Activated CD8-positive, alpha-beta T cell treated with anti-CD3 and anti-CD28 coated beads, Interleukin-2, amount 10 ng/mL, durations not matched to agents 7 days and 5 days (primary cell): ENCODE data around the gene EIF3D. TPM values are rescaled to one million over a fixed set of nuclear protein-coding genes. Genes with fewer than 3 reads are reported as not detected.
"Not testable (repeated sequence)": the region's sequence is repeated elsewhere in the genome, so short reads cannot be mapped to it uniquely, and the experiment has no call there.

ENCODE experiments used
- ATAC-seq: fragments of 150-1000 bp; cut with Tn5 transposase; one replicate; pipeline ENCODE4 v1.10.0; 2021; ENCODE audit warnings: moderate library complexity
- CTCF ChIA-PET: fragments of 350-600 bp; sonication (Branson Sonifier 250); formaldehyde crosslinking; loops from one replicate; lab custom pipeline; 2021; ENCODE audit warnings: antibody characterized with exemption; lab: Charles Lee
- POLR2A ChIA-PET: fragments of 350-600 bp; sonication (Branson Sonifier 250); formaldehyde crosslinking; loops from one replicate; lab custom pipeline; 2021; ENCODE audit warnings: antibody characterized with exemption; lab: Charles Lee
- DNase-seq: peaks from one replicate; pipeline ENCODE4 v3.0.0-alpha.2; 2020
- H3K27ac Mint-ChIP-seq: one replicate; pipeline ENCODE4 v1.8.0; 2021; ENCODE audit warnings: mild to moderate bottlenecking, mixed read lengths
- H3K27me3 Mint-ChIP-seq: one replicate; pipeline ENCODE4 v1.8.0; 2021; ENCODE audit warnings: low read depth, mixed read lengths
- H3K36me3 Mint-ChIP-seq: one replicate; pipeline ENCODE4 v1.8.0; 2021; ENCODE audit warnings: low read depth, mixed read lengths
- H3K4me1 Mint-ChIP-seq: one replicate; pipeline ENCODE4 v1.8.0; 2021; ENCODE audit warnings: low read depth, mixed read lengths
- H3K4me3 Mint-ChIP-seq: one replicate; pipeline ENCODE4 v1.8.0; 2021; ENCODE audit warnings: mild to moderate bottlenecking, mixed read lengths
- H3K9me3 Mint-ChIP-seq: one replicate; pipeline ENCODE4 v1.8.0; 2022; ENCODE audit warnings: mixed read lengths; ENCODE audit not compliant: insufficient read depth
- total RNA-seq, 2 experiments: library from RNA; stranded (reverse); gene quantifications; one replicate each; pipeline ENCODE4 v1.2.3, GENCODE V29; 2021

Gene EIF3D
- total RNA-seq, 2 experiments from 2014 or later: 186 to 190 TPM

DNA sequence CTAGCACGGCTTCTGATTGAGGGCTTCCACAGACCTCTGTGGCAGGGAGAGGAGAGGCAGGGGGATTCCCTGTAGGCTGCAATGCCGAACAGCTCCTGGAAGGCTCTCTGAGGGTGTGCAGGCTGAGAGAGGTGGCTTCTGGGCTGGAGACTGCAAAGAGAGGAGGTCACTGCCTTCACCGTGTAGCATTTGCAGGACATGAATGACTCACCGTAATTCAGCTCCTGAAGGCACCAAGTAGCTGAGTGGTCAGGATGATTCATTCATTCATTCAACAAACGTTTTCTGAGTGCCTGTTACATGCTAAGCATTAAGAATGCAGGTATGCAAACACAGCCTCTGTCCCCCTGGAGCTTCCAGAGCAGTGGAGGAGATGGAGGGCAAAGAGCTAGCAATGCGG, 18.0 kb upstream of the EIF3D start:
- POLR2A ChIA-PET: no interaction called here
- no peak for DNase-seq
- CTCF ChIA-PET: interaction anchor here (0.9 to 1.2 kb wide), 4 partner anchors 20 to 309 kb away, joined by 3 read pairs; no protein-coding TSS in a partner anchor

GRCh38 chr22:36546092-36546804, 17.3 kb upstream of the EIF3D start:
- Mint-ChIP-seq H3K27ac (no peak overlapping the region), H3K4me1 (peaks cover 36% of the 10 kb centered on the region), H3K27me3 (peaks cover 9% of the 10 kb centered on the region), H3K9me3 (no peaks in the 10 kb centered on the region), H3K36me3 (no peaks in the 10 kb centered on the region), H3K4me3 (no peak overlapping the region)
- peak; percentile 50 for DNase-seq
- ATAC-seq: no peak
- POLR2A ChIA-PET: no interaction called here
- CTCF ChIA-PET: interaction anchor here (1.1 to 2.3 kb wide), 3 partner anchors 236 to 310 kb away, joined by 3 to 5 read pairs (median 3); no protein-coding TSS in a partner anchor

More for the DNA sequence above, 18.0 kb upstream of the EIF3D start:
- no peaks in the 10 kb centered on the region for H3K9me3 Mint-ChIP-seq
- peaks cover 15% of the 10 kb centered on the region for H3K27me3 Mint-ChIP-seq
- H3K36me3 Mint-ChIP-seq: no peaks in the 10 kb centered on the region
- no peak for ATAC-seq
- peaks cover 31% of the 10 kb centered on the region for H3K4me1 Mint-ChIP-seq
- no peak overlapping the region for H3K27ac Mint-ChIP-seq
- no peak overlapping the region for H3K4me3 Mint-ChIP-seq

- ChIA-PET POLR2A (interaction anchor here (1.5 kb wide), 1 partner anchor 37 kb away, joined by 3 read pairs; the partner anchor contains the start of gene FOXRED2), CTCF (interaction anchor here (1.0 to 2.3 kb wide), 3 partner anchors 229 to 238 kb away, joined by 3 to 5 read pairs (median 4); no protein-coding TSS in a partner anchor)
- Mint-ChIP-seq H3K9me3 (no peaks in the 10 kb centered on the region), H3K27ac (peak overlapping the region; percentile 13), H3K4me1 (peaks cover 37% of the 10 kb centered on the region), H3K27me3 (peaks cover 3% of the 10 kb centered on the region), H3K36me3 (no peaks in the 10 kb centered on the region), H3K4me3 (no peak overlapping the region)
- no peak for DNase-seq
- ATAC-seq: no peak
Measured at GRCh38 chr22:36544107-36544620, 15.2 kb upstream of the EIF3D start.

DNA sequence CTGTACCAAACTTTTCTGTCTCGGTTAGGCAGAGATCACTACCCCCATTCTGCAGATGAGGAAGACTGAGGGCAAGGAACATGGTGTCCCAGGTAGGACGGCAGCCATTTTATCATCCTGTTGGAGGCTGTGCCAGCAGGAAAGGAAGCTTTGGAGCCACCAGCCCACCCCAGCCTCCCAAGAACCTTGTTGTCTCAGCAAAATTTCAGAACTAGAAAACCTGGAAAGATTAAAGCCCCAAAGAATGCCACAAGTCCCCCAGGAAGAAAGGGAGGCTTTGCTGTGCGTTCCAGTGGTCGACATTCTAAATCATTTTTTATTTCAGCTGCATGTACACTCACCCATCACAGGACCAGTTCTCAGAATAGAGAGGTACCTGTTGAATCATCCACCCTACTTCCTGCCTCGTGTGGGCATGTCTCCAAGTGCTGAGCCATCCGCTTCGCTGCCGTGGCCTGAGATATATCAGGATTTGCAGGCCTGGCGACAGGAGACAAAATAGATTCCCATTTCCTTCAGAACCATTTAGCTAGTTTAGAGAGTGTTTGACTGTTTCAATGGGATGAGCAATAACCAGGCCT, 13.0 kb upstream of the EIF3D start:
- Mint-ChIP-seq H3K9me3 (no peaks in the 10 kb centered on the region), H3K36me3 (no peaks in the 10 kb centered on the region), H3K4me3 (peak overlapping the region; percentile 18), H3K27ac (peak overlapping the region; percentile 83), H3K27me3 (no peaks in the 10 kb centered on the region), H3K4me1 (peaks cover 29% of the 10 kb centered on the region)
- ChIA-PET POLR2A (interaction anchor here (1.2 kb wide), 1 partner anchor 13 kb away, joined by 5 read pairs; the partner anchor contains the start of gene EIF3D), CTCF (interaction anchor here (1.0 to 1.1 kb wide), 2 partner anchors 12 to 31 kb away, joined by 3 to 6 read pairs; partner anchors contain the start of gene EIF3D)
- peak; percentile 71 for ATAC-seq
- DNase-seq: peak; percentile 45

GRCh38 chr22:36540867-36541642, 12.1 kb upstream of the EIF3D start:
- ATAC-seq (no peak), DNase-seq (no peak)
- H3K27ac Mint-ChIP-seq: no peak overlapping the region
- H3K4me3 Mint-ChIP-seq: no peak overlapping the region
- no peaks in the 10 kb centered on the region for H3K9me3 Mint-ChIP-seq
- POLR2A ChIA-PET: interaction anchor here (1.2 kb wide), 1 partner anchor 12 kb away, joined by 5 read pairs; the partner anchor contains the start of gene EIF3D
- CTCF ChIA-PET: no interaction called here
- no peaks in the 10 kb centered on the region for H3K36me3 Mint-ChIP-seq
- peaks cover 27% of the 10 kb centered on the region for H3K4me1 Mint-ChIP-seq
- no peaks in the 10 kb centered on the region for H3K27me3 Mint-ChIP-seq

GRCh38 chr22:36538529-36538928, 9.6 kb upstream of the EIF3D start:
- CTCF ChIA-PET: no interaction called here
- no peak for ATAC-seq
- H3K27ac Mint-ChIP-seq: no peak overlapping the region
- POLR2A ChIA-PET: interaction anchor here (0.9 kb wide), 1 partner anchor 9 kb away, joined by 3 read pairs; the partner anchor contains the start of gene EIF3D
- no peak overlapping the region for H3K4me3 Mint-ChIP-seq
- H3K4me1 Mint-ChIP-seq: peaks cover 15% of the 10 kb centered on the region
- DNase-seq: no peak
- H3K27me3 Mint-ChIP-seq: no peaks in the 10 kb centered on the region
- no peaks in the 10 kb centered on the region for H3K36me3 Mint-ChIP-seq
- no peaks in the 10 kb centered on the region for H3K9me3 Mint-ChIP-seq

- H3K27me3 Mint-ChIP-seq: no peaks in the 10 kb centered on the region
- POLR2A ChIA-PET: no interaction called here
- H3K4me1 Mint-ChIP-seq: peaks cover 8% of the 10 kb centered on the region
- H3K27ac Mint-ChIP-seq: no peak overlapping the region
- no peaks in the 10 kb centered on the region for H3K36me3 Mint-ChIP-seq
- no peaks in the 10 kb centered on the region for H3K9me3 Mint-ChIP-seq
- ATAC-seq (no peak), DNase-seq (no peak)
- H3K4me3 Mint-ChIP-seq: no peak overlapping the region
- CTCF ChIA-PET: interaction anchor here (1.2 kb wide), 1 partner anchor 319 kb away, joined by 4 read pairs; no protein-coding TSS in a partner anchor
Measured at GRCh38 chr22:36536717-36537116, 7.8 kb upstream of the EIF3D start.

GRCh38 chr22:36533320-36533719, 4.4 kb upstream of the EIF3D start:
- H3K4me3 Mint-ChIP-seq, POLR2A ChIA-PET: not testable (repeated sequence)

DNA sequence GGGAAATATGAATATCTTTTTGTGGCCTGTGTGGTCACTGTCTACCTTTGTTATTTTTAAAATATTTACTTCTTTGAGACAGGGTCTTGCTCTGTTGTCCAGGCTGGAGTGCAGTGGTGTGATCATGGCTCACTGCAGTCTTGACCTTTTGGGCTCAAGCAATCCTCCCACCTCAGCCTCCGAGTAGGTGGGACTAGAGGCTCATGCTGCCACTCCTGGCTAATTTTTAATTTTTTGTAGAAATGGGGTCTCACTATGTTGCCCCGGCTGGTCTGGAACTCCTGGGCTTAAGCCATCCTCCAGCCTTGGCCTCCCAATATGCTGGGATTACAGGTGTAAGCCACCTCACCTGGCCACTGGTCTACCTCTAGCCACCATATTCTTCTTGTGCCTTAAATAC, 3.5 kb upstream of the EIF3D start:
- ChIA-PET CTCF (no interaction called here), POLR2A (interaction anchor here (0.6 kb wide), 1 partner anchor 711 kb away, joined by 4 read pairs; the partner anchor contains the start of gene RAC2)
- no peak for ATAC-seq
- no peak overlapping the region for H3K27ac Mint-ChIP-seq
- peaks cover 1% of the 10 kb centered on the region for H3K36me3 Mint-ChIP-seq
- no peak overlapping the region for H3K4me3 Mint-ChIP-seq
- H3K9me3 Mint-ChIP-seq: no peaks in the 10 kb centered on the region
- H3K27me3 Mint-ChIP-seq: no peaks in the 10 kb centered on the region
- no peak for DNase-seq
- peaks cover 11% of the 10 kb centered on the region for H3K4me1 Mint-ChIP-seq

More at GRCh38 chr22:36533320-36533719, 4.4 kb upstream of the EIF3D start:
- DNase-seq, H3K27ac Mint-ChIP-seq, H3K27me3 Mint-ChIP-seq, CTCF ChIA-PET, H3K9me3 Mint-ChIP-seq, H3K4me1 Mint-ChIP-seq, ATAC-seq, H3K36me3 Mint-ChIP-seq: not testable (repeated sequence)

DNA sequence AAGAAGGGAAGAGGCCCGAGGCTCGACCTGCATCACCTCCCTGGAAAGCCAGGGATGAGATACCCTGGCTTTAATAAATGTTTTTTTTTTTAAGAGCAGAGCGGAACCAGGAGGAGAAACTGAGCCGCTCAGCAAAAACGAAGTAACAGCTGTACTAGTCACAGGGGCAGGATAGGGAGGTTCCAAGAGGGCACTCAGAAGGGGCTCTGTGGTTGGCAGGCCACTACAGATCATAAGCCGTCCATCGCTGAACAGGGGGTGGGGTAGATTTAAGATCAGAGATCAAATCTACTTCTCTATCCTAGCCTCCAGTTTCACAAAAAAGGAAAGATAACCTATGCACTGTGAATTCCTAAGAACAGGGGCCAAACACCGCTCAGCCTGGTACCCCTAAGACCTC, 625 bp downstream of the EIF3D start:
- Mint-ChIP-seq H3K27ac (peak overlapping the region; percentile 99), H3K27me3 (no peaks in the 10 kb centered on the region), H3K36me3 (peaks cover 36% of the 10 kb centered on the region), H3K4me3 (peak overlapping the region; percentile 91), H3K4me1 (peaks cover 28% of the 10 kb centered on the region), H3K9me3 (no peaks in the 10 kb centered on the region)
- no peak for DNase-seq
- ChIA-PET CTCF (interaction anchor here (0.9 to 3.0 kb wide), 5 partner anchors 17 to 328 kb away, joined by 3 to 13 read pairs (median 3); partner anchors contain the start of gene FOXRED2), POLR2A (interaction anchor here (0.6 to 2.4 kb wide), 5 partner anchors 18 to 557 kb away, joined by 3 to 13 read pairs (median 4); partner anchors contain the start of gene FOXRED2)
- no peak for ATAC-seq

DNA sequence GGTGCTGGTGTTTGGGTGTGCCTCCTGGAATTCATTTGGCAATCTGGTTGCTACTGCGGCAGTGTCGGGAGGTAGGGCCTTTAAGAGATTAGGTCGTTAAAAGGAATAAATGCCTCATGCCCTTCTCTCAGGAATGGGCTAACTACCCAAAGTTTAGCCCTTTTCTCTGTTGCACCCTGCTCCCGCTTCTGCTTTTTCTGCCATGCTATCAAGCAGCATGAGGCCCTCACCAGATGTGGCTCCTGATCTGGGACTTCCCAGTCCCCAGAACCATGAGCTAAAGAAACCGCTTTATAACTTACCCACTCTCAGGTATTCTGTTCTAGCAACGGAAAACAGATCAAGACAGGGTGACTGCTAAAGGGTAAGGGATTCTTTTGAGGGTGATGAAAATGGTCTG, 6.3 kb downstream of the EIF3D start:
- Mint-ChIP-seq H3K9me3 (no peaks in the 10 kb centered on the region), H3K27me3 (no peaks in the 10 kb centered on the region), H3K4me1 (peaks cover 19% of the 10 kb centered on the region), H3K36me3 (peaks cover 75% of the 10 kb centered on the region), H3K27ac (no peak overlapping the region), H3K4me3 (no peak overlapping the region)
- DNase-seq (no peak), ATAC-seq (no peak)
- ChIA-PET POLR2A (interaction anchor here (0.6 kb wide), 1 partner anchor 215 kb away, joined by 4 read pairs; no protein-coding TSS in a partner anchor), CTCF (interaction anchor here (1.2 kb wide), 2 partner anchors 12 to 222 kb away, joined by 3 to 4 read pairs; no protein-coding TSS in a partner anchor)
